K562 (cell line): Measurements from ENCODE around the gene PIF1. TPM values are rescaled to one million over a fixed set of nuclear protein-coding genes. Genes with fewer than 3 reads are reported as not detected.

Experiments used
- ATAC-seq: fragments of 200-7000 bp; cut with Tn5 transposase; 3 replicates; pipeline ENCODE4 v1.9.1; 2020; ENCODE audit warnings: moderate library complexity
- BruUV-seq: library from RNA; stranded (reverse); fragments of 400-500 nt; replicated peaks from 2 replicates; lab custom pipeline; 2021; lab: Mats Ljungman, UMichigan
- CTCF ChIA-PET: fragments of 300-600 bp; formaldehyde crosslinking; extraction: SDS; loops from one replicate; lab custom pipeline; 2021; ENCODE audit warnings: low intra/inter-chr PET ratio; lab: Yijun Ruan, JAX
- POLR2A ChIA-PET: fragments of 300-600, 350-650 bp; sonication (Branson Sonifier 250); formaldehyde crosslinking; extraction: SDS; loops from one replicate; lab custom pipeline; 2021; ENCODE audit warnings: antibody characterized with exemption, inconsistent platforms; lab: Yijun Ruan, JAX
- DNase-seq, 4 experiments: peaks; one replicate each; pipeline versions ENCODE4 v3.0.0 to v3.0.0-alpha.2; 2011 to 2018; ENCODE audit warnings: low spot score in 3 of 4, mixed read lengths in 3 of 4; ENCODE audit errors: extremely low read depth in 1 of 4
- FAIRE-seq: peaks from 2 replicates; lab custom pipeline; 2011; peaks lifted over from hg19 to GRCh38; lab: Jason Lieb, UNC
- H2AFZ ChIP-seq: 2 replicates; pipeline ENCODE4 v1.6.0; 2011; ENCODE audit warnings: low read depth, low read length, control low read depth, inconsistent platforms
- H3K27ac ChIP-seq: fragments of 200-600 bp; 3 replicates; pipeline ENCODE4 v1.8.0; 2011; ENCODE audit warnings: low read depth, mild to moderate bottlenecking, control low read depth, inconsistent platforms, low read length, moderate library complexity, mixed read lengths; ENCODE audit errors: extremely low read depth
- H3K27me3 ChIP-seq, 2 experiments: fragments of 300-600 bp in 1 of 2; 2 replicates in 1 of 2; 3 replicates in 1 of 2; pipeline versions ENCODE4 v1.6.0 to v1.8.0; 2011; ENCODE audit warnings: inconsistent platforms in 2 of 2, low read length in 2 of 2, mild to moderate bottlenecking in 1 of 2, mixed read lengths in 1 of 2, moderate library complexity in 1 of 2; ENCODE audit not compliant: control insufficient read depth in 2 of 2, insufficient read depth in 2 of 2
- H3K36me3 ChIP-seq: fragments of 300-600 bp; 3 replicates; pipeline ENCODE4 v1.8.0; 2011; ENCODE audit warnings: mild to moderate bottlenecking, low read length, inconsistent platforms; ENCODE audit not compliant: control insufficient read depth, insufficient read depth
- H3K4me1 ChIP-seq, 2 experiments: fragments of 200-600 bp in 1 of 2; replicated peaks in 1 of 2; 2 replicates in 1 of 2; 3 replicates in 1 of 2; pipeline versions ENCODE4 v1.5.1 to v1.8.0; 2011; ENCODE audit warnings: inconsistent platforms in 2 of 2, low read length in 2 of 2, mild to moderate bottlenecking in 1 of 2, mixed read lengths in 1 of 2, moderate library complexity in 1 of 2; ENCODE audit not compliant: control insufficient read depth in 2 of 2, insufficient read depth in 2 of 2
- H3K4me2 ChIP-seq: 2 replicates; pipeline ENCODE4 v1.6.1; 2011; ENCODE audit warnings: low read length, control low read depth, inconsistent platforms, mixed read lengths; ENCODE audit not compliant: insufficient read depth
- H3K4me3 ChIP-seq: fragments of 200-600 bp; sonication (generic), shearing (Covaris generic); 2 replicates; pipeline ENCODE4 v1.5.1; 2016; ENCODE audit warnings: control low read depth, inconsistent platforms
- H3K79me2 ChIP-seq: fragments of 200-600 bp; 3 replicates; pipeline ENCODE4 v1.8.0; 2011; ENCODE audit warnings: low read length, inconsistent platforms; ENCODE audit not compliant: control insufficient read depth, insufficient read depth
- H3K9ac ChIP-seq, 2 experiments: 2 replicates each; pipeline versions ENCODE4 v1.6.0 to v1.6.1; 2011; ENCODE audit warnings: low read depth in 2 of 2, low read length in 2 of 2, control low read depth in 1 of 2, inconsistent platforms in 1 of 2, mild to moderate bottlenecking in 1 of 2, mixed read lengths in 1 of 2; ENCODE audit not compliant: insufficient read depth in 1 of 2
- H3K9me1 ChIP-seq: one replicate; pipeline ENCODE4 v1.6.0; 2011; ENCODE audit warnings: inconsistent platforms, mild to moderate bottlenecking, low read length, moderate library complexity; ENCODE audit not compliant: control insufficient read depth, insufficient read depth
- H3K9me3 ChIP-seq: replicated peaks from 2 replicates; pipeline ENCODE4 v1.5.1; 2011; ENCODE audit warnings: low read depth, low read length, inconsistent platforms; ENCODE audit not compliant: control insufficient read depth, insufficient read depth
- H4K20me1 ChIP-seq: replicated peaks from 2 replicates; pipeline ENCODE4 v1.6.1; 2011; ENCODE audit warnings: low read length, inconsistent platforms, mixed read lengths; ENCODE audit not compliant: control insufficient read depth, insufficient read depth
- FOXJ2 ChIP-seq: fragments of 200-800 bp; sonication (Bioruptor generic); IDR thresholded peaks from 2 replicates; pipeline ENCODE4 v1.6.1; 2016; ENCODE audit warnings: missing genetic modification characterization, missing compliant biosample characterization
- NR3C1 ChIP-seq: sonication (generic); formaldehyde crosslinking; IDR thresholded peaks from 2 replicates; pipeline ENCODE4 v1.8.1; 2022; ENCODE audit warnings: missing genetic modification reagents
- RAD21 ChIP-seq, 2 experiments: fragments of 250-450 bp in 1 of 2; fragments of 450-650 bp in 1 of 2; sonication (Bioruptor Pico) in 1 of 2; formaldehyde crosslinking in 1 of 2; IDR thresholded peaks in 1 of 2; conservative IDR thresholded peaks in 1 of 2; 2 replicates each; pipeline versions ENCODE4 v1.4.0 to v1.8.0; 2020 to 2022; ENCODE audit warnings: mild to moderate bottlenecking in 2 of 2, moderate library complexity in 1 of 2
- SLC30A9 ChIP-seq: fragments of 250-450 bp; sonication (Bioruptor Pico); IDR thresholded peaks from 2 replicates; pipeline ENCODE4 v1.8.0; 2022; ENCODE audit warnings: mild to moderate bottlenecking, moderate library complexity
- ZNF140 ChIP-seq: fragments of 250-450 bp; sonication (Bioruptor Pico); IDR thresholded peaks from 2 replicates; pipeline ENCODE4 v1.8.0; 2021; ENCODE audit warnings: moderate library complexity, mild to moderate bottlenecking, inconsistent platforms
- ZNF239 ChIP-seq: fragments of 250-450 bp; sonication (Bioruptor Pico); IDR thresholded peaks from 2 replicates; pipeline ENCODE4 v1.4.0; 2020; ENCODE audit warnings: mild to moderate bottlenecking
- ZNF277 ChIP-seq: fragments of 250-450 bp; sonication (Bioruptor Pico); IDR thresholded peaks from 2 replicates; pipeline ENCODE4 v1.8.0; 2022; ENCODE audit warnings: inconsistent platforms, mild to moderate bottlenecking, moderate library complexity, borderline replicate concordance
- ZNF75A ChIP-seq: fragments of 450-650 bp; formaldehyde crosslinking; IDR thresholded peaks from 2 replicates; pipeline ENCODE4 v1.4.0; 2020; ENCODE audit warnings: mild to moderate bottlenecking
- ZNF785 ChIP-seq: fragments of 250-450 bp; sonication (Bioruptor Pico); IDR thresholded peaks from 2 replicates; pipeline ENCODE4 v1.4.0; 2020; ENCODE audit warnings: mild to moderate bottlenecking
- WGBS: fragments of 100-300 bp; shearing (Covaris generic); methylation state at CpG from one replicate; pipeline ENCODE4 v1.1.6; 2016; ENCODE audit warnings: low coverage, mixed read lengths; ENCODE audit not compliant: insufficient coverage; ENCODE audit errors: missing lambda C conversion rate; 5-methylcytosine and 5-hydroxymethylcytosine counted together
- in situ Hi-C: fragments of 300-500 bp; cut with MboI; formaldehyde crosslinking; loops from 4 replicates; pipeline ENCODE4 v1.15.0; 2018; ENCODE audit warnings: inconsistent platforms, mixed read lengths
- intact Hi-C: fragments of 100-400 bp; cut with micrococcal nuclease; formaldehyde crosslinking; loops from 2 replicates; pipeline ENCODE4 v1.14.2; 2022
- polyA plus RNA-seq, 8 experiments: library from polyadenylated mRNA; depleted of rRNA in 4 of 8; stranded (reverse) in 5 of 8; unstranded in 3 of 8; fragments of >200 nt; fragmentation: Nextera tagmentation in 2 of 8; fragmentation: Illumina TruSeq in 1 of 8; extraction: Ambion mirVana in 2 of 8; extraction: Trizol in 1 of 8; gene quantifications; 2 replicates each; pipeline versions ENCODE4 v1.2.1 to v1.2.3, GENCODE V29; 2011 to 2014; ENCODE audit warnings: inconsistent platforms in 1 of 8, missing spikeins in 1 of 8
- total RNA-seq, 7 experiments: library from RNA; depleted of rRNA in 6 of 7; stranded (reverse); fragments of >200 nt in 6 of 7; fragmentation: Illumina TruSeq in 2 of 7; extraction: Trizol in 2 of 7; gene quantifications; 2 replicates each; pipeline versions ENCODE4 v1.2.1 to v1.2.3, GENCODE V29; 2011 to 2021; ENCODE audit warnings: low replicate concordance in 1 of 7

The PIF1 gene
- total and polyA plus RNA-seq, 9 of the 15 experiments (the other 6 are each of a cell fraction or from before 2014, with no cell fraction given) = 1.1 to 37.9 (median 11.5) TPM

GRCh38 chr15:64845831-64846595 is 20.6 kb upstream of the PIF1 start:
- ATAC-seq = no peak
- Histone ChIP-seq H3K27ac (no peak overlapping the region), H3K9ac (no peak overlapping the region), H3K4me3 (no peak overlapping the region)
- TF ChIP-seq RAD21 (CRISPR knock-in tag; conservative IDR thresholded peaks at IDR 0.05 in 1 of 2, IDR thresholded peaks at IDR 0.05 in 1 of 2) = no peak
- TF ChIP-seq ZNF239 (CRISPR knock-in tag) = no peak
- TF ChIP-seq FOXJ2 (tag) = no peak
- no peak for TF ChIP-seq ZNF140
- TF ChIP-seq ZNF277 (CRISPR knock-in tag) = no peak
- TF ChIP-seq SLC30A9 (CRISPR knock-in tag) = no peak
- TF ChIP-seq ZNF75A (CRISPR knock-in tag) = no peak
- TF ChIP-seq ZNF785 (CRISPR knock-in tag) = no peak
- no peak for TF ChIP-seq NR3C1 (CRISPR knock-in tag)
- TF ChIP-seq, all 486 proteins: peak for 0
- in situ Hi-C loops = no loop called here
- H3K79me2 ChIP-seq = peaks cover 46% of the 10 kb centered on the region
- no peak overlapping the region for H2AFZ ChIP-seq
- WGBS = 88% methylated on average over 12 of the region's 13 CpGs
- H3K27me3 ChIP-seq = no peaks in the 10 kb centered on the region
- peaks cover 33 to 34% of the 10 kb centered on the region in 2 experiments for H3K4me1 ChIP-seq
- peaks cover 3% of the 10 kb centered on the region for H3K9me1 ChIP-seq
- H3K9me3 ChIP-seq = no peaks in the 10 kb centered on the region
- peaks cover 3% of the 10 kb centered on the region; the same call in 1 of the 2 replicates for H4K20me1 ChIP-seq
- CTCF ChIA-PET = no interaction called here
- BruUV-seq = no TSS peak
- FAIRE-seq (no peak), DNase-seq (no peak)
- POLR2A ChIA-PET = interaction anchor here (0.7 to 0.9 kb wide), 2 partner anchors 18 to 26 kb away, joined by 3 to 4 read pairs; no protein-coding TSS in a partner anchor
- peaks cover 22% of the 10 kb centered on the region; the same call in 2 of the 3 replicates for H3K36me3 ChIP-seq
- no peak overlapping the region for H3K4me2 ChIP-seq
- intact Hi-C loops = no loop called here
